HepG2 (cell line): ENCODE measurements around the gene CD9. TPM values are rescaled to one million over a fixed set of nuclear protein-coding genes. Genes with fewer than 3 reads are reported as not detected.

Source experiments
- AGO1 ChIP-seq: fragments of 200-400 bp; formaldehyde crosslinking; IDR thresholded peaks from 2 replicates; pipeline ENCODE4 v1.6.1; 2017; ENCODE audit warnings: mild to moderate bottlenecking, low read depth, low read length, moderate library complexity; ENCODE audit not compliant: poor library complexity, severe bottlenecking
- CREB1 ChIP-seq, 2 experiments: fragments of 450-650 bp in 1 of 2; IDR thresholded peaks; 2 replicates each; pipeline ENCODE4 v1.6.1; 2016 to 2017; ENCODE audit warnings: control low read depth in 1 of 2, mild to moderate bottlenecking in 1 of 2, missing compliant biosample characterization in 1 of 2, missing genetic modification characterization in 1 of 2
- ELF4 ChIP-seq: sonication (generic); formaldehyde crosslinking; IDR thresholded peaks from 2 replicates; pipeline ENCODE4 v1.5.0; 2020; ENCODE audit warnings: missing genetic modification reagents, mild to moderate bottlenecking, moderate library complexity, borderline replicate concordance
- HMGA1 ChIP-seq: sonication (generic); formaldehyde crosslinking; conservative IDR thresholded peaks from 2 replicates; pipeline ENCODE4 v1.4.0; 2020; ENCODE audit warnings: missing genetic modification reagents
- HNF4A ChIP-seq: sonication (generic); formaldehyde crosslinking; IDR thresholded peaks from 2 replicates; pipeline ENCODE4 v1.4.0; 2020; ENCODE audit warnings: missing genetic modification reagents
- KDM5A ChIP-seq: fragments of 200-600 bp; sonication (generic); IDR thresholded peaks from 2 replicates; pipeline ENCODE4 v1.7.0; 2018; ENCODE audit warnings: antibody characterized with exemption, mild to moderate bottlenecking, low read length, borderline replicate concordance
- NFE2 ChIP-seq: sonication (generic); formaldehyde crosslinking; IDR thresholded peaks from 2 replicates; pipeline ENCODE4 v1.4.0; 2020; ENCODE audit warnings: missing genetic modification reagents
- PCBP1 ChIP-seq: fragments of 200-400 bp; formaldehyde crosslinking; IDR thresholded peaks from 2 replicates; pipeline ENCODE4 v1.6.1; 2017; ENCODE audit warnings: mild to moderate bottlenecking, low read depth, low read length, borderline replicate concordance
- RARA ChIP-seq: IDR thresholded peaks from 2 replicates; pipeline ENCODE4 v1.6.1; 2016; ENCODE audit warnings: missing genetic modification reagents, missing compliant biosample characterization
- SP4 ChIP-seq: sonication (generic); formaldehyde crosslinking; IDR thresholded peaks from 2 replicates; pipeline ENCODE4 v1.8.1; 2023; ENCODE audit warnings: mild to moderate bottlenecking, missing genetic modification reagents
- SRF ChIP-seq: IDR thresholded peaks from 2 replicates; pipeline ENCODE4 v1.6.1; 2011; ENCODE audit warnings: mild to moderate bottlenecking, low read depth, low read length, moderate library complexity
- STAT5B ChIP-seq: sonication (generic); formaldehyde crosslinking; IDR thresholded peaks from 2 replicates; pipeline ENCODE4 v1.4.0; 2020; ENCODE audit warnings: missing genetic modification reagents
- SUZ12 ChIP-seq: fragments of 150-350 bp; IDR thresholded peaks from 2 replicates; pipeline ENCODE4 v1.6.1; 2014; ENCODE audit warnings: low read depth, low read length
- ZBTB42 ChIP-seq: sonication (generic); formaldehyde crosslinking; IDR thresholded peaks from 2 replicates; pipeline ENCODE4 v1.5.0; 2020; ENCODE audit warnings: mild to moderate bottlenecking, missing genetic modification reagents
- ZNF20 ChIP-seq: sonication (generic); formaldehyde crosslinking; IDR thresholded peaks from 2 replicates; pipeline ENCODE4 v1.4.0; 2020; ENCODE audit warnings: mild to moderate bottlenecking, moderate library complexity, missing genetic modification reagents
- ZNF251 ChIP-seq: sonication (generic); formaldehyde crosslinking; IDR thresholded peaks from 2 replicates; pipeline ENCODE4 v1.9.0; 2021; ENCODE audit warnings: mild to moderate bottlenecking, missing genetic modification reagents
- ZNF326 ChIP-seq: sonication (generic); formaldehyde crosslinking; IDR thresholded peaks from 2 replicates; pipeline ENCODE4 v1.4.0; 2020; ENCODE audit warnings: missing genetic modification reagents, borderline replicate concordance
- ZNF333 ChIP-seq: sonication (generic); formaldehyde crosslinking; IDR thresholded peaks from 2 replicates; pipeline ENCODE4 v1.4.0; 2020; ENCODE audit warnings: mild to moderate bottlenecking, missing genetic modification reagents, borderline replicate concordance
- ZNF549 ChIP-seq: sonication (generic); formaldehyde crosslinking; IDR thresholded peaks from 2 replicates; pipeline ENCODE4 v1.5.0; 2020; ENCODE audit warnings: missing genetic modification reagents
- ZNF672 ChIP-seq: sonication (generic); formaldehyde crosslinking; IDR thresholded peaks from 2 replicates; pipeline ENCODE4 v1.8.1; 2022; ENCODE audit warnings: missing genetic modification reagents
- ZNF780A ChIP-seq: sonication (generic); formaldehyde crosslinking; IDR thresholded peaks from 2 replicates; pipeline ENCODE4 v1.8.0; 2022; ENCODE audit warnings: mild to moderate bottlenecking, missing genetic modification reagents, moderate library complexity
- polyA plus RNA-seq, 8 experiments: library from polyadenylated mRNA; depleted of rRNA in 3 of 8; stranded (reverse) in 7 of 8; unstranded in 1 of 8; fragments of >200 nt; fragmentation: Illumina TruSeq in 4 of 8; extraction: Trizol in 4 of 8; gene quantifications; 2 replicates each; pipeline versions ENCODE4 v1.2.1 to v1.2.3, GENCODE V29; 2011 to 2016; ENCODE audit warnings: low read depth in 4 of 8, missing spikeins in 1 of 8, mixed read lengths in 1 of 8; ENCODE audit not compliant: insufficient read depth in 1 of 8
- total RNA-seq, 5 experiments: library from RNA; depleted of rRNA; stranded (reverse); fragments of >200 nt; fragmentation: Illumina TruSeq; extraction: Trizol; gene quantifications; 2 replicates each; pipeline ENCODE4 v1.2.3, GENCODE V29; 2016; ENCODE audit warnings: low read depth in 1 of 5
- TF ChIP-seq, protein P1 (sequence below): sonication (generic); formaldehyde crosslinking; conservative IDR thresholded peaks from 2 replicates; pipeline ENCODE4 v1.4.0; 2020; ENCODE audit warnings: missing genetic modification reagents
- TF ChIP-seq, protein P2 (sequence below): IDR thresholded peaks from 2 replicates; pipeline ENCODE4 v1.4.0; 2020; ENCODE audit warnings: mild to moderate bottlenecking, missing genetic modification reagents
- TF ChIP-seq, protein P3 (sequence below): IDR thresholded peaks from 2 replicates; pipeline ENCODE4 v1.6.1; 2016; ENCODE audit warnings: missing genetic modification reagents, missing compliant biosample characterization
- TF ChIP-seq, protein P4 (sequence below): sonication (generic); formaldehyde crosslinking; IDR thresholded peaks from 2 replicates; pipeline ENCODE4 v1.5.0; 2020; ENCODE audit warnings: missing genetic modification reagents, mild to moderate bottlenecking, borderline replicate concordance

CD9 gene
- total and polyA plus RNA-seq, 2 of the 13 experiments (the other 11 are each of a cell fraction or from before 2014, with no cell fraction given), result 5.8 to 38.3 TPM

DNA sequence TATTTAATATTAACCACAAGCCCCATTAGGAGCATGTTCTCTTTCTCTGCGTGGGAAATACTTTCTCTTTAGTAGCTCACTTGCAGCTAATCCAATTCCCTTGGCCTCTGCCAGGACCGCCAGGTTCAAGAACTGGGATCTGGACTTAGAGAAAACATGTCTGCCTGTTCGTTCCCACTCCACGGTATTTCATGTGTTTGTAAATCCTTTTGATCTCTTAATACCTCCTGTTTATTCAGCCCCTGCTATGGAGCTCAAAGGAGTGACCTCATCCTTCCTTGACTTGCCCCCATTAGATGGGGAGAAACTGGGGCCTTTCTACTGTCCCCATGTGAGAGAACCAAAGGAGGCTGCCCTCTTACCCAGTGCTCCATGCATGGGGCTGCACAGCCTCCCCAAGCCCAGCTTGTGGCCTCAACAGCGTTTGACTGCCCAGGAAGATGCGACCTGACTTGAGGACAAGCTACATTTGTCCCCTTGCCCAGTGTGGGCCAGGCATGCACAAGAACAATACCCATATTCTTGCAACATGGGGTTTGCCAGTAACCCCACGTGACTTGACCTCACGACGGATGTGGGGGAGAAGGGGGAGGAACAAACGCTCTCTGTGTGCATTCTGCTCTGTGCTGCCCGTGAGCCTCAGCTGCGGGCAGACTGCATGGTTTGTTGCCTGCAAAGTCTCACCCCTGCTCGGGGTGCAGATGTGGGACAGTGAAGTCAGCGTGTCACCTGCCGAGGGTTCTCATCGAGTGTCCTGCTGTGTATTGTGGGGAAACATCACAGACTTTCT is 30.3 kb downstream of the CD9 start (continued):
- TF ChIP-seq ZNF333 (CRISPR knock-in tag) (no peak), SRF (no peak), NFE2 (no peak), ELF4 (CRISPR knock-in tag) (no peak), KDM5A (no peak), SP4 (no peak; the same call in 1 of the 2 replicates), RARA (CRISPR knock-in tag) (peak; percentile 83), AGO1 (no peak), CREB1 (IDR thresholded peaks at IDR 0.05) (no peak), CREB1 (CRISPR knock-in tag; IDR thresholded peaks at IDR 0.05) (no peak), SUZ12 (no peak), HMGA1 (CRISPR knock-in tag) (no peak), ZNF780A (no peak), HNF4A (CRISPR knock-in tag) (peak; percentile 21; the same call in 1 of the 2 replicates), ZNF672 (no peak), ZBTB42 (CRISPR knock-in tag) (no peak), ZNF20 (CRISPR knock-in tag) (no peak), PCBP1 (no peak), ZNF326 (CRISPR knock-in tag) (no peak; the same call in 1 of the 2 replicates), STAT5B (no peak), ZNF549 (CRISPR knock-in tag) (no peak), ZNF251 (CRISPR knock-in tag) (no peak)
- TF ChIP-seq, protein P1, sequence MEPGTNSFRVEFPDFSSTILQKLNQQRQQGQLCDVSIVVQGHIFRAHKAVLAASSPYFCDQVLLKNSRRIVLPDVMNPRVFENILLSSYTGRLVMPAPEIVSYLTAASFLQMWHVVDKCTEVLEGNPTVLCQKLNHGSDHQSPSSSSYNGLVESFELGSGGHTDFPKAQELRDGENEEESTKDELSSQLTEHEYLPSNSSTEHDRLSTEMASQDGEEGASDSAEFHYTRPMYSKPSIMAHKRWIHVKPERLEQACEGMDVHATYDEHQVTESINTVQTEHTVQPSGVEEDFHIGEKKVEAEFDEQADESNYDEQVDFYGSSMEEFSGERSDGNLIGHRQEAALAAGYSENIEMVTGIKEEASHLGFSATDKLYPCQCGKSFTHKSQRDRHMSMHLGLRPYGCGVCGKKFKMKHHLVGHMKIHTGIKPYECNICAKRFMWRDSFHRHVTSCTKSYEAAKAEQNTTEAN (CRISPR knock-in tag), result no peak
- TF ChIP-seq, protein P2, sequence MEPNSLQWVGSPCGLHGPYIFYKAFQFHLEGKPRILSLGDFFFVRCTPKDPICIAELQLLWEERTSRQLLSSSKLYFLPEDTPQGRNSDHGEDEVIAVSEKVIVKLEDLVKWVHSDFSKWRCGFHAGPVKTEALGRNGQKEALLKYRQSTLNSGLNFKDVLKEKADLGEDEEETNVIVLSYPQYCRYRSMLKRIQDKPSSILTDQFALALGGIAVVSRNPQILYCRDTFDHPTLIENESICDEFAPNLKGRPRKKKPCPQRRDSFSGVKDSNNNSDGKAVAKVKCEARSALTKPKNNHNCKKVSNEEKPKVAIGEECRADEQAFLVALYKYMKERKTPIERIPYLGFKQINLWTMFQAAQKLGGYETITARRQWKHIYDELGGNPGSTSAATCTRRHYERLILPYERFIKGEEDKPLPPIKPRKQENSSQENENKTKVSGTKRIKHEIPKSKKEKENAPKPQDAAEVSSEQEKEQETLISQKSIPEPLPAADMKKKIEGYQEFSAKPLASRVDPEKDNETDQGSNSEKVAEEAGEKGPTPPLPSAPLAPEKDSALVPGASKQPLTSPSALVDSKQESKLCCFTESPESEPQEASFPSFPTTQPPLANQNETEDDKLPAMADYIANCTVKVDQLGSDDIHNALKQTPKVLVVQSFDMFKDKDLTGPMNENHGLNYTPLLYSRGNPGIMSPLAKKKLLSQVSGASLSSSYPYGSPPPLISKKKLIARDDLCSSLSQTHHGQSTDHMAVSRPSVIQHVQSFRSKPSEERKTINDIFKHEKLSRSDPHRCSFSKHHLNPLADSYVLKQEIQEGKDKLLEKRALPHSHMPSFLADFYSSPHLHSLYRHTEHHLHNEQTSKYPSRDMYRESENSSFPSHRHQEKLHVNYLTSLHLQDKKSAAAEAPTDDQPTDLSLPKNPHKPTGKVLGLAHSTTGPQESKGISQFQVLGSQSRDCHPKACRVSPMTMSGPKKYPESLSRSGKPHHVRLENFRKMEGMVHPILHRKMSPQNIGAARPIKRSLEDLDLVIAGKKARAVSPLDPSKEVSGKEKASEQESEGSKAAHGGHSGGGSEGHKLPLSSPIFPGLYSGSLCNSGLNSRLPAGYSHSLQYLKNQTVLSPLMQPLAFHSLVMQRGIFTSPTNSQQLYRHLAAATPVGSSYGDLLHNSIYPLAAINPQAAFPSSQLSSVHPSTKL (CRISPR knock-in tag), result peak; percentile 90
- TF ChIP-seq, protein P3, sequence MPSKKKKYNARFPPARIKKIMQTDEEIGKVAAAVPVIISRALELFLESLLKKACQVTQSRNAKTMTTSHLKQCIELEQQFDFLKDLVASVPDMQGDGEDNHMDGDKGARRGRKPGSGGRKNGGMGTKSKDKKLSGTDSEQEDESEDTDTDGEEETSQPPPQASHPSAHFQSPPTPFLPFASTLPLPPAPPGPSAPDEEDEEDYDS (CRISPR knock-in tag), result no peak
- TF ChIP-seq, protein P4, sequence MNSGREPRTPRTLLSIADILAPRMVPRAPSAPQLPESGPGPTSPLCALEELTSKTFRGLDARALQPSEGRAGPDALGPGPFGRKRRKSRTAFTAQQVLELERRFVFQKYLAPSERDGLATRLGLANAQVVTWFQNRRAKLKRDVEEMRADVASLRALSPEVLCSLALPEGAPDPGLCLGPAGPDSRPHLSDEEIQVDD, result no peak
